ENCODE results near the gene IDNK.
"Not testable (repeated sequence)": the region's sequence is repeated elsewhere in the genome, so short reads cannot be mapped to it uniquely, and the experiment has no call there.

The IDNK gene

DNA sequence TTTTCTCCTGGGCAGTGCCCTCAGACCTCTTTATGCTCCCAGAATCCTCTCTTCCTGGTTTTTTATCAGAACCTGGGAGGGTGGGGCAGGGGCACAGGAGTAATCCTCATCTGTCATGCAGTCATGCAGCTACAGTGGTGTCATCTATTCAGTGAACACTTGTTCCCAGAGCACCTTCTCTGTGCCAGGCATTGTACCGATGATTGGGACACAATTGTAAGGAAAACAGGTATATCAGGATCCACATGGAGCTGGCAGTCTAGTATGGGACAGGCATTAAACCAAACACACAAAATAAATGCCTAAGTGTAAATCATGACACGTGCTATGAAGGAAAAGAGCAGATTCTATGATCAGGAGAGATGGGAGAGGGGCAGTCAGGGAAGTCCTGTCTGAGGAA, 21.5 kb upstream of the IDNK start:
- FAIRE-seq (no peak), DNase-seq (ENCODE audit: insufficient read length, low spot score) (no peak)
- TF ChIP-seq TAF1 (IDR thresholded peaks at IDR 0.05; ENCODE audit: low read depth, low read length) (no peak), SPI1 (IDR thresholded peaks at IDR 0.05; ENCODE audit: low read depth, low read length) (no peak), POLR2AphosphoS5 (IDR thresholded peaks at IDR 0.05; ENCODE audit: low read depth, low read length) (no peak), PAX5 (IDR thresholded peaks at IDR 0.05; ENCODE audit: insufficient read depth, low read length, severe bottlenecking) (no peak), POU2F2 (IDR thresholded peaks at IDR 0.05; ENCODE audit: low read depth, low read length) (no peak), POLR2A (IDR thresholded peaks at IDR 0.05; ENCODE audit: low read depth, low read length) (no peak)

- FAIRE-seq; DNase-seq (ENCODE audit: insufficient read length, low spot score): not testable (repeated sequence)
- peak; percentile 17; the same call in 1 of the 2 replicates for TF ChIP-seq SPI1 (IDR thresholded peaks at IDR 0.05; ENCODE audit: low read depth, low read length)
These were observed 15.3 kb upstream of the IDNK start for GRCh38 chr9:83607620-83608019.

DNA sequence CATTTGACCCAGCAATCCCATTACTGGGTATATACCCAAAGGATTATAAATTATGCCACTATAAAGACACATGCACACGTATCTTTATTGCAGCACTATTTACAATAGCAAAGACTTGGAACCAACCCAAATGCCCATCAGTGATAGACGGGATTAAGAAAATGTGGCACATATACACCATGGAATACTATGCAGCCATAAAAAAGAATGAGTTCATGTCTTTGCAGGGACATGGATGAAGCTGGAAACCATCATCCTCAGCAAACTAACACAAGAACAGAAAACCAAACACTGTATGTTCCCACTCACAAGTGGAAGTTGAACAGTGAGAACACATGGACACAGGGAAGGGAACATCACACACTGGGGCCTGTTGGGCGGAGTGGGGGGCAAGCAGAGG, 9.6 kb upstream of the IDNK start:
- DNase-seq (ENCODE audit: insufficient read length, low spot score); FAIRE-seq: not testable (repeated sequence)

- FAIRE-seq, result no peak
- DNase-seq (ENCODE audit: insufficient read length, low spot score), result no peak
- no peak for TF ChIP-seq TAF1 (IDR thresholded peaks at IDR 0.05; ENCODE audit: low read depth, low read length)
- no peak for TF ChIP-seq POU2F2 (IDR thresholded peaks at IDR 0.05; ENCODE audit: low read depth, low read length)
- TF ChIP-seq PAX5 (IDR thresholded peaks at IDR 0.05; ENCODE audit: insufficient read depth, low read length, severe bottlenecking), result no peak
- no peak for TF ChIP-seq POLR2A (IDR thresholded peaks at IDR 0.05; ENCODE audit: low read depth, low read length)
- no peak for TF ChIP-seq SPI1 (IDR thresholded peaks at IDR 0.05; ENCODE audit: low read depth, low read length)
- no peak for TF ChIP-seq POLR2AphosphoS5 (IDR thresholded peaks at IDR 0.05; ENCODE audit: low read depth, low read length)
These were observed 5.6 kb upstream of the IDNK start for GRCh38 chr9:83617299-83617698.

DNA sequence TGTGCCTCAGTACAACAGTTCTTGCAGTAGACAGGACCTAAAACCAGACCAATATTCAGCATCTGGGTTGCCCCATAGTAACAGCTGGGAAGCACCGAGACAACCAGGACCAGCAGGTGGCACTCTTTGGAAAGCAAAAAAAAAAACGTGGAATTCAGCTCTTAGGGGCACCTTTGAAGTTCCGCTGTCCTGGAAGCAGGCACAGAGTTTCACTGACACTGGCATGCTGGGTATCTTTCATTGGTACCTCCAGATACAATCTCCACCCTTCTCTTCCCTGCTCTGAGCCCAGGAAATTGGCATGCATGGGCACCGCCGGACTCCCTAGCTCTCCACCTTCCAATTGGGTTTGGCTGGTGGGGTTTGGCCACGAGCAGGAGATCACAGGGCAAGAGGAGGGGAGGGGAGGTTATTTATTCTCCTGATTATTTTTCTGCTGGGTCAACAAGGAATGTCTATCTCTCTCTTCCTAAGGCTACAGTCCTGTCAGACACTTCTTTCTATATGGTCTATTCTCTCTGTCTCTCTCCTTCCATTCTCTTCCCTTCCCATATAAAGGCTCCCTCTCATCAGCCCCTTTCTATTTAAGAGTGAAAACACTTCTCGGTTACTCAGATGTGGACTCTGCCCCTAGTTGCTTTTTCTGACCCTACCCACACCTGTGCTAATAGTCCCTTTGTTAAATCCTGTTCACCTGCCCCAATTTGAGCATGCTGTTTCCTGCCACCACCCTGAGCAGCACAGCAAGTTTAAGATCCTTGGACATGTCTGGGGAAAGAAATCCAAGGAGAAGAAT, 1.9 kb upstream of the IDNK start:
- DNase-seq (ENCODE audit: insufficient read length, low spot score), result no peak
- peak; percentile 45 for FAIRE-seq
- TF ChIP-seq POLR2AphosphoS5 (IDR thresholded peaks at IDR 0.05; ENCODE audit: low read depth, low read length) (no peak), TAF1 (IDR thresholded peaks at IDR 0.05; ENCODE audit: low read depth, low read length) (no peak), SPI1 (IDR thresholded peaks at IDR 0.05; ENCODE audit: low read depth, low read length) (no peak), POU2F2 (IDR thresholded peaks at IDR 0.05; ENCODE audit: low read depth, low read length) (no peak), PAX5 (IDR thresholded peaks at IDR 0.05; ENCODE audit: insufficient read depth, low read length, severe bottlenecking) (no peak), POLR2A (IDR thresholded peaks at IDR 0.05; ENCODE audit: low read depth, low read length) (no peak)

DNA sequence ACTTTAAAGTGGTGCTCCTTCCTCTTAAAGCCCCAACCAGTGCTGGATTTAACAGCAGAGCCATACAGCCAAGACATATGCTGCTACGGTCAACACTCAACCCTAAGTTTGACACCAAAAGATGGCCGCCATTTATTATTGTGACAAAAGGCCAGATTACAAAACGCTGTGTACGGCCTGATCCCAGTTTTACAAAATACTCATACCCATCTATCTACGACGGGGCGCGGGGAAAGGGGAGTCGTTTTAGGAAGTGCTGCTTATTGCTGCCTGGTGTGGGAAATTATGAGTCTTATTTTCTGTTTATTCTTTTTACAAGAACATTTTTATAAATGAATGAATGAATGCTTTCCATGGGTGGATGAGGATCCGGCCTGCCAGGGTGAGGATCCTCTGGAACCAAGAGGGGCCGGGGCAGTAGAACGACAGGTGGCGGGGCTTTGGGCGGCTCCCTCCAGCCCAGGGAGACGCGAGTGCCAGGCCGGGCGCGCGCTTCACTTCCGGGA, 457 bp upstream of the IDNK start:
- FAIRE-seq, result no peak
- TF ChIP-seq TAF1 (IDR thresholded peaks at IDR 0.05; ENCODE audit: low read depth, low read length), result no peak
- TF ChIP-seq PAX5 (IDR thresholded peaks at IDR 0.05; ENCODE audit: insufficient read depth, low read length, severe bottlenecking), result no peak
- no peak for TF ChIP-seq POLR2A (IDR thresholded peaks at IDR 0.05; ENCODE audit: low read depth, low read length)
- no peak for TF ChIP-seq POLR2AphosphoS5 (IDR thresholded peaks at IDR 0.05; ENCODE audit: low read depth, low read length)
- TF ChIP-seq POU2F2 (IDR thresholded peaks at IDR 0.05; ENCODE audit: low read depth, low read length), result no peak
- no peak for TF ChIP-seq SPI1 (IDR thresholded peaks at IDR 0.05; ENCODE audit: low read depth, low read length)

GRCh38 chr9:83623679-83624076, 735 bp downstream of the IDNK start:
- TF ChIP-seq TAF1 (IDR thresholded peaks at IDR 0.05; ENCODE audit: low read depth, low read length) (0 out of 2 replicates have a peak, but pooled peaks have one; percentile 21), PAX5 (IDR thresholded peaks at IDR 0.05; ENCODE audit: insufficient read depth, low read length, severe bottlenecking) (no peak)
- DNase-seq (ENCODE audit: insufficient read length, low spot score), result no peak
- no peak for FAIRE-seq

More for the DNA sequence above, 457 bp upstream of the IDNK start:
- no peak for DNase-seq (ENCODE audit: insufficient read length, low spot score)

- DNase-seq (ENCODE audit: insufficient read length, low spot score) (no peak), FAIRE-seq (no peak)
- TF ChIP-seq POLR2AphosphoS5 (IDR thresholded peaks at IDR 0.05; ENCODE audit: low read depth, low read length) (no peak), PAX5 (IDR thresholded peaks at IDR 0.05; ENCODE audit: insufficient read depth, low read length, severe bottlenecking) (no peak), SPI1 (IDR thresholded peaks at IDR 0.05; ENCODE audit: low read depth, low read length) (no peak), POLR2A (IDR thresholded peaks at IDR 0.05; ENCODE audit: low read depth, low read length) (no peak), POU2F2 (IDR thresholded peaks at IDR 0.05; ENCODE audit: low read depth, low read length) (no peak), TAF1 (IDR thresholded peaks at IDR 0.05; ENCODE audit: low read depth, low read length) (no peak)
These were observed 2.2 kb downstream of the IDNK start for GRCh38 chr9:83625178-83625577.

- FAIRE-seq (no peak), DNase-seq (ENCODE audit: insufficient read length, low spot score) (no peak)
- TF ChIP-seq POLR2A (IDR thresholded peaks at IDR 0.05; ENCODE audit: low read depth, low read length) (no peak), POU2F2 (IDR thresholded peaks at IDR 0.05; ENCODE audit: low read depth, low read length) (no peak), TAF1 (IDR thresholded peaks at IDR 0.05; ENCODE audit: low read depth, low read length) (no peak), PAX5 (IDR thresholded peaks at IDR 0.05; ENCODE audit: insufficient read depth, low read length, severe bottlenecking) (no peak), POLR2AphosphoS5 (IDR thresholded peaks at IDR 0.05; ENCODE audit: low read depth, low read length) (no peak), SPI1 (IDR thresholded peaks at IDR 0.05; ENCODE audit: low read depth, low read length) (no peak)
These were observed 5.6 kb downstream of the IDNK start for GRCh38 chr9:83628540-83628939.

DNA sequence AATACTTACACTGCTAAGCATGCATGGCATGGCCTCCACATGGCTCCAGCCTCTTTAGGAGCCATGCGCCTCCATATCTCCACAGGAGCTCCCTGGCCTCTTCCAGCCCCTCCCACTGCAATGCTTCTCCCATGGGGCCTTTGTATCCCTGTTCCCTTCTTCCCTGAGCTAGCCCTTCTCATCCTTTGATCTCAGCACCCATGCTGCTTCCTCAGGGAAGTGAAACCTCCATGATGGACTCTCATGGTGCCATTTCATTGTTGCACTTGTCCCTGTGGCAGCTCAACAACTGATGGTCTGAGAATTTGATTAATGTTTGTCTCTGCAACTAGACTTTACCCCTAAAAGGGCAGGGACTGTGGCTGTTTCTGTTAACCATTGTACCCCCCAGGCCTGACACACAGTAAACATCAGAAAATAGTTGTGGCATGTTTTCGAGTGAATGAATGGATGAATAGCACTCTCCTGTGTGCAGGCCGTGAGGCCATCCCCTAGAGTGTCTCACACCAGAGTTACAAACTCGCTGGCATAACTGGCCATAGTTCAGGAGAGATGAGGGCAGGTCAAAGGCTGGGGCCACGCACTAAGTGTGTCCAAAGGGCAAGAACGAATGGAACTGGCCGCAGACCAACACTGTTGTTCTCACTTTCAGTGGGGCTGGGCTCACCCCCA, 6.6 kb downstream of the IDNK start:
- TF ChIP-seq PAX5 (IDR thresholded peaks at IDR 0.05; ENCODE audit: insufficient read depth, low read length, severe bottlenecking) (no peak), POLR2AphosphoS5 (IDR thresholded peaks at IDR 0.05; ENCODE audit: low read depth, low read length) (no peak), TAF1 (IDR thresholded peaks at IDR 0.05; ENCODE audit: low read depth, low read length) (no peak), POU2F2 (IDR thresholded peaks at IDR 0.05; ENCODE audit: low read depth, low read length) (no peak), POLR2A (IDR thresholded peaks at IDR 0.05; ENCODE audit: low read depth, low read length) (no peak), SPI1 (IDR thresholded peaks at IDR 0.05; ENCODE audit: low read depth, low read length) (no peak)
- FAIRE-seq, result no peak

More for the DNA sequence above, 6.6 kb downstream of the IDNK start:
- no peak for DNase-seq (ENCODE audit: insufficient read length, low spot score)
